ENCODE measurements around the gene RBM8A.
A peak's percentile ranks its signal among the peaks of the same experiment; 100 is the strongest.

The RBM8A gene

GRCh38 chr1:145927063-145927886, at the start of gene RBM8A:
Gene RBM8A (minus strand): TSS chr1:145927484. CDS start chr1:145927426, 58 bp downstream.
- Histone ChIP-seq H3K36me3 (ENCODE audit: insufficient read depth, low read length) (peaks cover 15% of the 10 kb centered on the region), H3K9me3 (ENCODE audit: control insufficient read depth, insufficient read depth, low read length) (no peaks in the 10 kb centered on the region), H3K4me1 (ENCODE audit: insufficient read depth, low read length) (peaks cover 8% of the 10 kb centered on the region), H3K9ac (ENCODE audit: low read depth, low read length) (peak within 1 kb of the TSS; percentile 94)

- Histone ChIP-seq H3K4me1 (ENCODE audit: insufficient read depth, low read length) (peaks cover 32% of the 10 kb centered on the region), H3K9me3 (ENCODE audit: control insufficient read depth, insufficient read depth, low read length) (no peaks in the 10 kb centered on the region), H3K9ac (ENCODE audit: low read depth, low read length) (no peak overlapping the region), H3K36me3 (ENCODE audit: insufficient read depth, low read length) (no peaks in the 10 kb centered on the region)
These were observed 49.7 kb upstream of the RBM8A start for GRCh38 chr1:145977016-145977415.

DNA sequence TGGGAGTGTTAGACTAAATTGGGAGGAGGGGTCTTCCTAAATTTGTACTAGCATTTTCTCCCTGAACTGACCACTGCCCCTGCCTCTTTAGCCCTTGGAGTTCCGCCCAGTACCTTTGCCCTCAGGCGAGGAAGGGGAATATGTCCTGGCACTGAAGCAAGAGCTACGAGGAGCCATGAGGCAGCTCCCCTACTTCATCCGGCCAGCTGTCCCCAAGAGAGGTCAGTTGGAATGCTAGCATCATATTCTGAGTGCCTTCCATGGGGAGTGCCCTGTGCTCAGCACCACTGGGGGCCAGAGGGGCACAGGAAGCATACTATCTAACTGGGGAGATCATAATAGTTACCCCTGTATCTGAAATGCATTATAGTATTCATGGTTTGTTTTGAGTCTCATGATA, 47.9 kb upstream of the RBM8A start:
- H3K4me1 ChIP-seq (ENCODE audit: insufficient read depth, low read length), result peaks cover 23% of the 10 kb centered on the region
- H3K9me3 ChIP-seq (ENCODE audit: control insufficient read depth, insufficient read depth, low read length), result no peaks in the 10 kb centered on the region
- no peaks in the 10 kb centered on the region for H3K36me3 ChIP-seq (ENCODE audit: insufficient read depth, low read length)
- no peak overlapping the region for H3K9ac ChIP-seq (ENCODE audit: low read depth, low read length)

DNA sequence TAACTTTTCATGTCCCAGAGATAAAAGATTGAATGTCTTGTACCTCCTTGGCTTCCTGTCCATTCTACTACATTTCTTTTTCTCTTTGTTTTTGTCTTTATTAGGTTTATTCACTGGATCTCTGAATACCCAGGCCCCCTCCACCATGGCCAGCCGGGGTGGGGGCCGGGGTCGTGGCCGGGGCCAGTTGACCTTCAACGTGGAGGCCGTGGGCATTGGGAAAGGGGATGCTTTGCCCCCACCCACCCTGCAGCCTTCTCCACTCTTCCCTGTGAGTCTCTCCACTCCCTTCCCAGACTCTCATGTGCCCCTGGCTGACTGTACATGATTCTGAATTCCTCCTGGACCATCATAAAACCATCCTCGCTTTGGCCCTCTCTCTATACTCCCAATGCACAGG, 47.4 kb upstream of the RBM8A start:
- Histone ChIP-seq H3K36me3 (ENCODE audit: insufficient read depth, low read length) (no peaks in the 10 kb centered on the region), H3K4me1 (ENCODE audit: insufficient read depth, low read length) (peaks cover 18% of the 10 kb centered on the region)

GRCh38 chr1:145972580-145972979, 45.3 kb upstream of the RBM8A start:
- Histone ChIP-seq H3K9me3 (ENCODE audit: control insufficient read depth, insufficient read depth, low read length) (no peaks in the 10 kb centered on the region), H3K9ac (ENCODE audit: low read depth, low read length) (no peak overlapping the region), H3K4me1 (ENCODE audit: insufficient read depth, low read length) (no peaks in the 10 kb centered on the region), H3K36me3 (ENCODE audit: insufficient read depth, low read length) (no peaks in the 10 kb centered on the region)

More for the DNA sequence above, 47.4 kb upstream of the RBM8A start:
- no peaks in the 10 kb centered on the region for H3K9me3 ChIP-seq (ENCODE audit: control insufficient read depth, insufficient read depth, low read length)
- no peak overlapping the region for H3K9ac ChIP-seq (ENCODE audit: low read depth, low read length)

DNA sequence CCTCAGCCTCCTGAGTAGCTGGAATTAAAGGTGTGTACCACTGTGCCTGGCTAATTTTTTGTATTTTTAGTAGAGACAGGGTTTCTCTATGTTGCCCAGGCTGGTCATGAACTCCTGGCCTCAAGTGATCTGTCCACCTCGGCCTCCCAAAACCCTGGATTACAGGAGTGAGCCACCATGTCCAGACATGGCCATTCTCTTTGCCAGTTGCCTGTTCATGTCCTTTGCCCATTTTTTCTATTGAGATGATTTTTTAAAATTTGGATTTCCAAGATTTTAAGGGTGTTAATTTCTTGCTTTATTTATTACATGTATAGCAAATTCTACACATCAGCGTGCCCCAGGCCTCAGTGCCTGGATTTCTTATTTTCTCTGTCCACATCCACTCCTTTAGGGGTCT, 40.0 kb upstream of the RBM8A start:
- no peak overlapping the region for H3K9ac ChIP-seq (ENCODE audit: low read depth, low read length)
- 0 out of 2 replicates have a peak, but pooled peaks cover 3% of the 10 kb centered on the region for H3K4me1 ChIP-seq (ENCODE audit: insufficient read depth, low read length)
- H3K36me3 ChIP-seq (ENCODE audit: insufficient read depth, low read length), result no peaks in the 10 kb centered on the region
- H3K9me3 ChIP-seq (ENCODE audit: control insufficient read depth, insufficient read depth, low read length), result no peaks in the 10 kb centered on the region

DNA sequence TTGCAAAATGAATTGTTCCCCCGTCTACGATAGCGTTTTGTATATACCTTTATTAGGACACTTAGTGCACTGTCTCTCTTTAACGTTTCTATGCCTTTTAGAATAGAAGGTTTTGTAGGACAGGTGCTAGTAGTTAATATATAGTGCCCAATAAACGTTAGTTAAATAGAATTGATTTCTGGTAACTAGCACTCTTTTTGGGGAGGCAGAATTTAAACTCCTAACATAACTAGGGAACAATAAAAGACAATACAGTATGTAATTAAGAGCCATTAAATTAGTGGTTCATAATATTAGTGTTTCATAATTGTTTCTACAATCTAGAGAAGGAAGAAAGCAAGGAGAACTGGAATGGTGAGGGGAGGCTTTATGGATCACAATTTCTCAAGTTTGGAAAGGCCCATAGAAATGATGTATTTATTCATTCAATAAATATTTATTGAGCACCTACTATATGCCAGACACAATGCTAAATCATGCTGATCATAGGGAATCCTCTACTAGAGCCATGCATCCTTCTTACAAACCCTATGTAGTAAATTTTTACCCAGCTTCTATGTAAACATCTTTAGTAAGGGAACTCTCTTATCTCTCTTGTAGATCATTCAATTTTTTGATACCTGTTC, 37.9 kb upstream of the RBM8A start:
- 0 out of 2 replicates have a peak, but pooled peaks cover 3% of the 10 kb centered on the region for H3K4me1 ChIP-seq (ENCODE audit: insufficient read depth, low read length)
- H3K9ac ChIP-seq (ENCODE audit: low read depth, low read length), result peak overlapping the region; percentile 68; the same call in 1 of the 2 replicates
- no peaks in the 10 kb centered on the region for H3K36me3 ChIP-seq (ENCODE audit: insufficient read depth, low read length)
- no peaks in the 10 kb centered on the region for H3K9me3 ChIP-seq (ENCODE audit: control insufficient read depth, insufficient read depth, low read length)

- peaks cover 6% of the 10 kb centered on the region; the same call in 1 of the 2 replicates for H3K4me1 ChIP-seq (ENCODE audit: insufficient read depth, low read length)
- H3K9ac ChIP-seq (ENCODE audit: low read depth, low read length), result peak within 1 kb of the TSS; percentile 68; the same call in 1 of the 2 replicates
- no peaks in the 10 kb centered on the region for H3K36me3 ChIP-seq (ENCODE audit: insufficient read depth, low read length)
- no peaks in the 10 kb centered on the region for H3K9me3 ChIP-seq (ENCODE audit: control insufficient read depth, insufficient read depth, low read length)
These were observed 37.2 kb upstream of the RBM8A start, which contains the start of the genes ANKRD34A and POLR3GL for GRCh38 chr1:145964328-145965118. Gene ANKRD34A (minus strand): TSS chr1:145964575. CDS start chr1:145961759, 2,816 bp downstream. Gene POLR3GL (plus strand): TSS chr1:145964690. CDS start chr1:145974866, 10,176 bp downstream.

- no peaks in the 10 kb centered on the region for H3K36me3 ChIP-seq (ENCODE audit: insufficient read depth, low read length)
- H3K4me1 ChIP-seq (ENCODE audit: insufficient read depth, low read length), result peaks cover 6% of the 10 kb centered on the region
- H3K9me3 ChIP-seq (ENCODE audit: control insufficient read depth, insufficient read depth, low read length), result no peaks in the 10 kb centered on the region
- peak overlapping the region; percentile 68; the same call in 1 of the 2 replicates for H3K9ac ChIP-seq (ENCODE audit: low read depth, low read length)
These were observed 36.2 kb upstream of the RBM8A start for GRCh38 chr1:145963265-145964019.

DNA sequence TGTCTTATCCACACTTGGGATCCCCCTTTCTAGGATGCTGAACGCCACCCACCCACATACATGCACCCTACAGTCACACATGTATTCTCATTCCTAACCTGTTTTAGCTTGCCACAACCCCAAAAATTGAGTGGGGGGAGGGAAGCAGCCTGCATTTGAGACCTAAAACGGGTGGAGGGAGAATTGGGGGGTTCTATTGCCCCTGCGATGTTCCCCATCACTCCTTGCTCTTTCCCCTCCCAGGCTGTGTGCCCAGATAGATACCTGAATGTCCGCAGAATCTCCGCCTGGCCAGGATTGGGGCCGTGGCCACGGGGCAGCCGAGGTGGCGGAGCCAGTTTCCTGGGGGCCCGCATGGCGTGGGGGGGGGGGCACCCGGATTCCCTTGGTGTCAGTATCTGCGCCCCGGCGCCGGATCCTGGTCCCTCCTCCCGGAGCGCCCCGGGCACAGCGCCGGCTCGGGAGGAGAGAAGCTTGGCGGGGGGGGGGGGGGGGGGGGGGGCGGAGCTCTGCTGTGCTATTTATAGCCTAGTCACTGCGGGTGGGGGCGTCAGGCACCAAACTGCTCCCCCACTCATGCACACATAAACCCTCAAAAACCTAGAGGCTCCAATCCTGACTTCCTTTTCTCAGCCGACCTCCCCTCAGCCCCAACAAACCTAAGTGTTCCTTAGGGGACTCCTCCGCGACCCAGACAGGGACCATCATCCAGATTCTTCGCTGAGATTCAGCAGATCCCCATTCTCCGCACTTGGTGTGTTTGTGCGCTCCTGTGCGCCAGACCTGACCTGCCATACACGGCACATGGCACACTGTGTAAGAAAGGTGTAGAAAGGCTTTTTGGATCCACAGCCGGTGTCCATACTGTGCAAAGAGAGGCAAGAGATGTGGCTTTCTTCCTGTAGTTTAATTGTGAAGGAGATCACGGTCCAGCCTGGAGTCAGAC, 35.1 kb upstream of the RBM8A start:
- H3K4me1 ChIP-seq (ENCODE audit: insufficient read depth, low read length), result peaks cover 10% of the 10 kb centered on the region
- H3K9me3 ChIP-seq (ENCODE audit: control insufficient read depth, insufficient read depth, low read length), result no peaks in the 10 kb centered on the region
- no peaks in the 10 kb centered on the region for H3K36me3 ChIP-seq (ENCODE audit: insufficient read depth, low read length)
- peak overlapping the region; percentile 86; the same call in 1 of the 2 replicates for H3K9ac ChIP-seq (ENCODE audit: low read depth, low read length)

DNA sequence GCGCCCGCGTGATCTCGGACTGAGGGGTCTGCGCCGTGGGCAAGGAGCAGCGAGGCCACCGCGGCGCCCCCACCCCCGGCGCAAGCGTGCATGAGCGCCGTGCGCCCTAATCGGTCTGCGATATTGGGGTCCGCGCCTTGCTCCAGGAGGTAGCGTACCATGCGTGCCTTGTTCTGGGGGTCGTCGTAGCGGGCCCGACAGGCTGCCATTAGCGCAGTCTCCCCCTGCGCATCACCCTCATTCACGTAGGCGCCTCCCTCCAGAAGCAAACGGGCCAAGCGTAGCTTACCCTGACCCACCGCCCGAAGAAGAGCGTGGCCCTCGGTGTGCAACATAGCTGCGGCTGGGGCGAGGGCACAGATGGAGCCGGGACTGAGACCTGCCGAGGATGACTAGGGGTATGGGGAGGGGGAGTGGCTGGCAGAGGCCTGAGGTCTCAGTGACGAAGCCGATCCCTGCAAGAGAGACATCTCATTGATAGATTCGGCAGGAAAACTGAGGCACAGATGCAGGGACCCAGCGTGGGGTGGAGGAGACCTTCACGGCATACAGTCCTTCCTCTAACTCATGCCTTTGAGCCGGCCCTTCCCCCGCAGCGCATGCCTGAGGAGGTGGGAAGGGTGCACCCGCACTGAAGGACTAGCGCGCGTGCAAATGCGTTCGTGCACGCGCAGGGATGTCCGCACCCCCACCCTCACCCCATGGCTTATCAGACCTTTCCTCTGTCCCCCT, 34.3 kb upstream of the RBM8A start:
- no peaks in the 10 kb centered on the region for H3K9me3 ChIP-seq (ENCODE audit: control insufficient read depth, insufficient read depth, low read length)
- H3K4me1 ChIP-seq (ENCODE audit: insufficient read depth, low read length), result peaks cover 10% of the 10 kb centered on the region
- peak overlapping the region; percentile 86; the same call in 1 of the 2 replicates for H3K9ac ChIP-seq (ENCODE audit: low read depth, low read length)
- no peaks in the 10 kb centered on the region for H3K36me3 ChIP-seq (ENCODE audit: insufficient read depth, low read length)

DNA sequence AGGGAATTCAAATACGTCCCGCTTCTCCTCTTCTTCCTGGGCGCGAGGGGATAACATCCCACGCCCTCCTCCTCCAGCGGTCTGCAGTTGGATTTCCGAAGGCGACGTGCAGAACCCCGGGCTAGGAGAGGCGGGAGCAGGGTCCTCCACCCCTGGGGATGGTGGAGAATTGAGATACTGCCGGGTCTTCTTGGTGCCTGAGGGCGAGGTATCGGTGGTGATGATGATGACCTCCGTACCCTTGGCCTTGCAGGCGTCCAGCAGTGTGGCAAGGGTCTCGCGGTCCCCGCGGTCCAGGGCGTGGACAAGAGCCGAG, 33.8 kb upstream of the RBM8A start:
- Histone ChIP-seq H3K36me3 (ENCODE audit: insufficient read depth, low read length) (no peaks in the 10 kb centered on the region), H3K4me1 (ENCODE audit: insufficient read depth, low read length) (peaks cover 10% of the 10 kb centered on the region), H3K9ac (ENCODE audit: low read depth, low read length) (peak overlapping the region; percentile 86), H3K9me3 (ENCODE audit: control insufficient read depth, insufficient read depth, low read length) (no peaks in the 10 kb centered on the region)

All from ES-I3 (cell line).